Panc1 (cell line): Measurements from ENCODE around the gene HRNR. TPM values are rescaled to one million over a fixed set of nuclear protein-coding genes. Genes with fewer than 3 reads are reported as not detected.

Source experiments
- ATAC-seq: fragments of 200-7000 bp; cut with Tn5 transposase; 2 replicates; pipeline ENCODE4 v1.9.1; 2020; ENCODE audit warnings: mild to moderate bottlenecking, moderate library complexity
- BruUV-seq: library from RNA; stranded (reverse); fragments of 400-500 nt; replicated peaks from 2 replicates; lab custom pipeline; 2021; lab: Mats Ljungman, UMichigan
- CTCF ChIA-PET: fragments of 300-600 bp; sonication (Branson Sonifier 250); formaldehyde crosslinking; loops from one replicate; lab custom pipeline; 2022; ENCODE audit warnings: antibody characterized with exemption; lab: Charles Lee
- POLR2A ChIA-PET: fragments of 300-600 bp; sonication (Branson Sonifier 250); formaldehyde crosslinking; loops from one replicate; lab custom pipeline; 2022; ENCODE audit warnings: antibody characterized with exemption; lab: Charles Lee
- DNase-seq: peaks from one replicate; pipeline ENCODE4 v3.0.0-alpha.2; 2010; ENCODE audit warnings: low read depth, low spot score
- H3K27ac ChIP-seq: 2 replicates; pipeline ENCODE4 v1.5.1; 2011; ENCODE audit warnings: mild to moderate bottlenecking, low read length, inconsistent platforms
- H3K27me3 ChIP-seq: fragments of 200-500 bp; sonication (Bioruptor generic); 2 replicates; pipeline ENCODE4 v1.6.0; 2014; ENCODE audit warnings: low read length, inconsistent platforms; ENCODE audit not compliant: control insufficient read depth, insufficient read depth
- H3K36me3 ChIP-seq: fragments of 200-500 bp; sonication (Bioruptor generic); 2 replicates; pipeline ENCODE4 v1.5.1; 2014; ENCODE audit warnings: inconsistent platforms, mild to moderate bottlenecking, low read length, moderate library complexity; ENCODE audit not compliant: control insufficient read depth, insufficient read depth
- H3K4me1 ChIP-seq: 2 replicates; pipeline ENCODE4 v1.5.1; 2011; ENCODE audit warnings: inconsistent platforms, mild to moderate bottlenecking, low read length, moderate library complexity; ENCODE audit not compliant: control insufficient read depth, insufficient read depth
- H3K4me3 ChIP-seq, 2 experiments: 2 replicates each; pipeline ENCODE4 v1.5.1; 2011 to 2012; ENCODE audit warnings: low read depth in 2 of 2, low read length in 2 of 2, mild to moderate bottlenecking in 2 of 2, inconsistent platforms in 1 of 2, moderate library complexity in 1 of 2
- H3K9me3 ChIP-seq: fragments of 200-500 bp; sonication (Bioruptor generic); 2 replicates; pipeline ENCODE4 v1.5.1; 2014; ENCODE audit warnings: low read depth, mild to moderate bottlenecking, inconsistent platforms, low read length, moderate library complexity; ENCODE audit not compliant: control insufficient read depth, insufficient read depth
- POLR2AphosphoS5 ChIP-seq: IDR thresholded peaks from 2 replicates; pipeline ENCODE4 v1.6.1; 2012; ENCODE audit warnings: mild to moderate bottlenecking, low read depth, low read length, moderate library complexity
- SIN3A ChIP-seq: IDR thresholded peaks from 2 replicates; pipeline ENCODE4 v1.6.1; 2012; ENCODE audit warnings: low read depth, mild to moderate bottlenecking, low read length, moderate library complexity, borderline replicate concordance; ENCODE audit not compliant: insufficient read depth
- TCF7L2 ChIP-seq: IDR thresholded peaks from 2 replicates; pipeline ENCODE4 v1.6.1; 2011; ENCODE audit warnings: mild to moderate bottlenecking, low read depth, low read length, inconsistent platforms
- in situ Hi-C: cut with HindIII; loops from 2 replicates; pipeline ENCODE4 v1.10.0; 2016; ENCODE audit warnings: low sequenced_read_pairs, low pct_unique_long_range_greater_than_20kb
- intact Hi-C: fragments of 100-400 bp; cut with micrococcal nuclease; formaldehyde crosslinking; loops from one replicate; pipeline ENCODE4 v1.10.0; 2022; ENCODE audit not compliant: unreplicated experiment
- total RNA-seq: library from RNA; stranded (reverse); gene quantifications from one replicate; pipeline ENCODE4 v1.2.1, GENCODE V29; 2021; ENCODE audit not compliant: unreplicated experiment
- TF ChIP-seq, protein P1 (sequence below), 2 experiments: IDR thresholded peaks; 2 replicates each; pipeline ENCODE4 v1.6.1; 2011 to 2012; ENCODE audit warnings: low read depth in 2 of 2, control low read depth in 1 of 2, low read length in 1 of 2, mild to moderate bottlenecking in 1 of 2, moderate library complexity in 1 of 2; ENCODE audit not compliant: insufficient read depth in 1 of 2
- TF ChIP-seq, protein P2 (sequence below): fragments of 450-650 bp; IDR thresholded peaks from 2 replicates; pipeline ENCODE4 v1.5.1; 2017; ENCODE audit warnings: mild to moderate bottlenecking

The HRNR gene
- total RNA-seq, 1 experiment from 2014 or later: not detected

DNA sequence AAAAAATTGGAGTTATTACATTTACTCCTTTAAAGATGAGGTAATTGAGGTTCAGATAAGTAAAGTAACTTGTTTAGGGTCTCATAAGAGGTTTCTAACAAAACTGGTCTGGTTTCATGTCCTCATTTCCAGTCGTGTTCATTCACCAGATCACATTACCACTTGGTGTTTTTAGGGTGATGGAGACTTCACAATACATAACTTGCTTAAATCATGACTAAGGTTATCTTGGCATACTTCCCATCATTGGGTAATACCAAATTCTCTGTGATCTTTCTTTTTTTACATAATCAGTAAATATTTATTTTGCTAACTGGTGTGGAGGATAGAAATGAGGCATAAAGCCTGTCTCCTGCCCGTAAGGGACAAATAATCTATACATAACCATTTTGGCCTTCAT is 33.4 kb downstream of the HRNR start:
- H3K4me3 ChIP-seq: no peak overlapping the region
- in situ Hi-C loops: no loop called here
- ATAC-seq: no peak
- no TSS peak for BruUV-seq
- no peak for DNase-seq
- TF ChIP-seq, protein P1, sequence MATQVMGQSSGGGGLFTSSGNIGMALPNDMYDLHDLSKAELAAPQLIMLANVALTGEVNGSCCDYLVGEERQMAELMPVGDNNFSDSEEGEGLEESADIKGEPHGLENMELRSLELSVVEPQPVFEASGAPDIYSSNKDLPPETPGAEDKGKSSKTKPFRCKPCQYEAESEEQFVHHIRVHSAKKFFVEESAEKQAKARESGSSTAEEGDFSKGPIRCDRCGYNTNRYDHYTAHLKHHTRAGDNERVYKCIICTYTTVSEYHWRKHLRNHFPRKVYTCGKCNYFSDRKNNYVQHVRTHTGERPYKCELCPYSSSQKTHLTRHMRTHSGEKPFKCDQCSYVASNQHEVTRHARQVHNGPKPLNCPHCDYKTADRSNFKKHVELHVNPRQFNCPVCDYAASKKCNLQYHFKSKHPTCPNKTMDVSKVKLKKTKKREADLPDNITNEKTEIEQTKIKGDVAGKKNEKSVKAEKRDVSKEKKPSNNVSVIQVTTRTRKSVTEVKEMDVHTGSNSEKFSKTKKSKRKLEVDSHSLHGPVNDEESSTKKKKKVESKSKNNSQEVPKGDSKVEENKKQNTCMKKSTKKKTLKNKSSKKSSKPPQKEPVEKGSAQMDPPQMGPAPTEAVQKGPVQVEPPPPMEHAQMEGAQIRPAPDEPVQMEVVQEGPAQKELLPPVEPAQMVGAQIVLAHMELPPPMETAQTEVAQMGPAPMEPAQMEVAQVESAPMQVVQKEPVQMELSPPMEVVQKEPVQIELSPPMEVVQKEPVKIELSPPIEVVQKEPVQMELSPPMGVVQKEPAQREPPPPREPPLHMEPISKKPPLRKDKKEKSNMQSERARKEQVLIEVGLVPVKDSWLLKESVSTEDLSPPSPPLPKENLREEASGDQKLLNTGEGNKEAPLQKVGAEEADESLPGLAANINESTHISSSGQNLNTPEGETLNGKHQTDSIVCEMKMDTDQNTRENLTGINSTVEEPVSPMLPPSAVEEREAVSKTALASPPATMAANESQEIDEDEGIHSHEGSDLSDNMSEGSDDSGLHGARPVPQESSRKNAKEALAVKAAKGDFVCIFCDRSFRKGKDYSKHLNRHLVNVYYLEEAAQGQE (IDR thresholded peaks at IDR 0.05; ENCODE audit: insufficient read depth in 1 of 2, low read depth in 2 of 2, low read length in 1 of 2): no peak
- TF ChIP-seq POLR2AphosphoS5 (no peak), SIN3A (no peak), TCF7L2 (no peak)
- TF ChIP-seq, protein P2, sequence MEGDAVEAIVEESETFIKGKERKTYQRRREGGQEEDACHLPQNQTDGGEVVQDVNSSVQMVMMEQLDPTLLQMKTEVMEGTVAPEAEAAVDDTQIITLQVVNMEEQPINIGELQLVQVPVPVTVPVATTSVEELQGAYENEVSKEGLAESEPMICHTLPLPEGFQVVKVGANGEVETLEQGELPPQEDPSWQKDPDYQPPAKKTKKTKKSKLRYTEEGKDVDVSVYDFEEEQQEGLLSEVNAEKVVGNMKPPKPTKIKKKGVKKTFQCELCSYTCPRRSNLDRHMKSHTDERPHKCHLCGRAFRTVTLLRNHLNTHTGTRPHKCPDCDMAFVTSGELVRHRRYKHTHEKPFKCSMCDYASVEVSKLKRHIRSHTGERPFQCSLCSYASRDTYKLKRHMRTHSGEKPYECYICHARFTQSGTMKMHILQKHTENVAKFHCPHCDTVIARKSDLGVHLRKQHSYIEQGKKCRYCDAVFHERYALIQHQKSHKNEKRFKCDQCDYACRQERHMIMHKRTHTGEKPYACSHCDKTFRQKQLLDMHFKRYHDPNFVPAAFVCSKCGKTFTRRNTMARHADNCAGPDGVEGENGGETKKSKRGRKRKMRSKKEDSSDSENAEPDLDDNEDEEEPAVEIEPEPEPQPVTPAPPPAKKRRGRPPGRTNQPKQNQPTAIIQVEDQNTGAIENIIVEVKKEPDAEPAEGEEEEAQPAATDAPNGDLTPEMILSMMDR: no peak
- H3K36me3 ChIP-seq: no peaks in the 10 kb centered on the region
- H3K27ac ChIP-seq: no peak overlapping the region
- intact Hi-C loops: loop anchor here (2.0 kb wide), 1 partner anchor 156 kb away; no protein-coding TSS in a partner anchor
- H3K27me3 ChIP-seq: no peaks in the 10 kb centered on the region
- H3K4me1 ChIP-seq: peaks cover 3% of the 10 kb centered on the region; the same call in 1 of the 2 replicates
- CTCF ChIA-PET: interaction anchor here (3.2 kb wide), 1 partner anchor 268 kb away, joined by 9 read pairs; no protein-coding TSS in a partner anchor
- no peaks in the 10 kb centered on the region for H3K9me3 ChIP-seq
- POLR2A ChIA-PET: no interaction called here

DNA sequence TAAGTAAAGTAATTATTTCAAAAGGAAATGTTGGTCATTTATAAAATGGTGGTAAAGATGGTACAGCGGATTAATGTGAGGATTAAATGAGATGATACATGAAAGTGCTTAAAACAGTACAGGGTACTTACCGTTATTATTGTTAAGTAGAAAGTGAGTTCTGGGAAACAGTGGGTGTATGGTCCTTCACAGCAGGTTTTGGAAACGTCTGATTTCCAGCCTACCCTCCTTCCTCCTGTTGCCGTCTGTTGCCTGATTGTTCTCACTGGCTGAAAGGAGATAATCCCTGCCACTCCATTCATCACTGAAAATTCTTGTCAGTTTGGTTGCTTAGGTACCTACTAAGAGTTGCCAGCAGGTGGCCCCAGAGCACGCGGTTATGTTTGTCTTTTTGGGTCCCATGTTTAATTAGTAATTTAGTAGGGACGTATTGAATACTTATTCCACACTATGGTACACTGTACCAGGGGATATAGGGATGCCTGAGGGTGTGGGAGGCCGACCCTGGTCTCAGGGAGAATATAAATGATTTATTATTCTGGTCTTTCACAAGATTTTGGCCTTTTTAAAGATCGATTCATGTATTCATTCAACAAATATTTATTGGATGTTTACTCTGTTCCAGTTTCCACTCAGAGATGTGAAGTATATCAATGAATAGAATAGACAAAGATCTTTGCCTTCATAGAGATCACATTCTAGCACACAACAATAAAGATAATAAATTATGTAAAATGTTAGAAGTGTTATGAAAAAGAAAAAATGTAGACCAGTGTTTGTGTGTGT is 34.1 kb downstream of the HRNR start:
- Histone ChIP-seq H3K9me3 (no peaks in the 10 kb centered on the region), H3K36me3 (no peaks in the 10 kb centered on the region), H3K4me1 (peaks cover 3% of the 10 kb centered on the region; the same call in 1 of the 2 replicates), H3K27me3 (no peaks in the 10 kb centered on the region), H3K27ac (peak overlapping the region; percentile 80), H3K4me3 (peak overlapping the region; percentile 63 to 76)
- DNase-seq: peak; percentile 67
- peak; percentile 72 for ATAC-seq
- ChIA-PET POLR2A (no interaction called here), CTCF (interaction anchor here (1.5 kb wide), 1 partner anchor 269 kb away, joined by 24 read pairs; no protein-coding TSS in a partner anchor)
- intact Hi-C loops: loop anchor here (1.0 to 10.0 kb wide), 3 partner anchors 157 to 268 kb away; no protein-coding TSS in a partner anchor
- TF ChIP-seq, protein P1 (IDR thresholded peaks at IDR 0.05; ENCODE audit: insufficient read depth in 1 of 2, low read depth in 2 of 2, low read length in 1 of 2): no peak
- TF ChIP-seq, protein P2: peak; percentile 89
- in situ Hi-C loops: no loop called here
- BruUV-seq: no TSS peak
